HFF-Myc (cell line): ENCODE results near the gene SEMA3G.

ENCODE experiments used
- DNase-seq: peaks from one replicate; pipeline ENCODE4 v3.0.0-alpha.2; 2011; ENCODE audit warnings: low read depth; ENCODE audit errors: extremely low read depth
- H3K4me3 ChIP-seq: replicated peaks from 2 replicates; pipeline ENCODE4 v1.5.1; 2011; ENCODE audit warnings: low read depth, mild to moderate bottlenecking, control low read depth, low read length
- TF ChIP-seq, protein P1 (sequence below): IDR thresholded peaks from 2 replicates; pipeline ENCODE4 v1.5.1; 2012; ENCODE audit warnings: mild to moderate bottlenecking, low read depth, low read length, control low read depth; ENCODE audit errors: missing control alignments

SEMA3G gene

DNA sequence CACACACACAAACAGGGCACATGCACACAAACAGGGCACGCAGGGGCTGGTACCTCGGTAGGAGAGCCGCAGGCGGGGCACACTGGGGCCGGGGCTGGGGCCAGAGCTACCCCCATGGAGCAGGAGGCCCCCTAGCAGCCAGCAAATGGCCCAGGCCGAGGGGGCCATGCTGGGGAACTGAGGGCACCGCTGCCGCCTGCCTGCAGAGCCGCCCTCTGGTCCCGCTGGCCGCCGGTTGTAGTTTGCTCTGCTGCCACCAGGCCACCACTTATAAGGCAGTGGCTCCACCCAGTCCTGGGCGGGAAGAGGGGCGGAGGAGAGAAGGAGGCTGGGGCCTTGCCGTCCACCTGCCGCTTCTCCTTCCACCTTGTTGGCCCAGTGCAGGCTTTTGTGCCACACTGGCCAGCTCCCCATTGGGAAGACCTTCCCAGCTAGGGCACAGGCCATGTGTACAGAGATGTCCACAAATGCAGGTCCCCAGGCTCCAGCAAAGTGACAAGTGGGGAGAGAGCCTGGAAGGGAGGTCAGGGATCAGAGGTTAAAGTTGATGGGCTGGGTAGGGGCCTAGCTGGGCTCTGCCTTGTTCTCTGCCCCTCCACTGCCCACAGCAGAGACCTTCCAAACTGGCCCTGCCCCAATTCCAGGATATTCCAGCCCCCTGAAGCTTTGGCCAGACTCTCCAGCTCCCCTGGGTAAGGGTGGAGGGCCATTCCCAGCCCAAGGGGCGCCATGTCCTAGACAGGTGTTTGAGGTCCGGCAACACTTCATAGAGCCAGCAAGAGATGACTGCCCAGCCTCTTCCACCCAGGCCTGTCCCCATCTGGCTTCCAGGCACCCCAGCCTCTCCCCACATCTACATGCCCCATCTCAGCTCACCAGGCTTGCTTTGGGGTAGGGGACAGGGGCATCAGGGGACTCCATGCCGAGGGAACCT lies at the start of gene SEMA3G:
Gene SEMA3G, minus strand, starts transcription at position 244 of the 934 bp plus-strand sequence. Its CDS starts 76 bp downstream, at position 168.
- TF ChIP-seq, protein P1, sequence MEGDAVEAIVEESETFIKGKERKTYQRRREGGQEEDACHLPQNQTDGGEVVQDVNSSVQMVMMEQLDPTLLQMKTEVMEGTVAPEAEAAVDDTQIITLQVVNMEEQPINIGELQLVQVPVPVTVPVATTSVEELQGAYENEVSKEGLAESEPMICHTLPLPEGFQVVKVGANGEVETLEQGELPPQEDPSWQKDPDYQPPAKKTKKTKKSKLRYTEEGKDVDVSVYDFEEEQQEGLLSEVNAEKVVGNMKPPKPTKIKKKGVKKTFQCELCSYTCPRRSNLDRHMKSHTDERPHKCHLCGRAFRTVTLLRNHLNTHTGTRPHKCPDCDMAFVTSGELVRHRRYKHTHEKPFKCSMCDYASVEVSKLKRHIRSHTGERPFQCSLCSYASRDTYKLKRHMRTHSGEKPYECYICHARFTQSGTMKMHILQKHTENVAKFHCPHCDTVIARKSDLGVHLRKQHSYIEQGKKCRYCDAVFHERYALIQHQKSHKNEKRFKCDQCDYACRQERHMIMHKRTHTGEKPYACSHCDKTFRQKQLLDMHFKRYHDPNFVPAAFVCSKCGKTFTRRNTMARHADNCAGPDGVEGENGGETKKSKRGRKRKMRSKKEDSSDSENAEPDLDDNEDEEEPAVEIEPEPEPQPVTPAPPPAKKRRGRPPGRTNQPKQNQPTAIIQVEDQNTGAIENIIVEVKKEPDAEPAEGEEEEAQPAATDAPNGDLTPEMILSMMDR = no peak
- DNase-seq = no peak
- H3K4me3 ChIP-seq = no peak within 1 kb of the TSS

DNA sequence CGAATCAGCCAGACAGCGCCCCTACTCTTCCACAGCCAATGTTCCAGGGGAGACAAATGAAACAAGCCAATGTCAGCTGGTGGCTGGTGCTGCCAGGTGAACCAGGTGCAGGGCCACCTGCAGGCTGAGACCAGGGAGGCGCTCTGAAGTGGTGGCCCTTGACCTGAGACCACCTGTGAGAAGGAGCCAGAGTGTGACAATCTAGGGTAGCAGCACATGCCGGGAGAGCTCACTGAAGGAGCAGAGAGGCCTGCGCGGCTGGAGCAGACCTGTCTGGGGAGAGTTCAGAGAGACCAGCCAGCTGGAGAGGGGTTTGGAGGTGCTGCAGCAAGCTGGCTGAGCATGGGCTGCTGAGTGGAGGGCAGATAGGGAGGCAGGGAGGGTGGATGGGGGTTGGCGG lies 49.5 kb upstream of the SEMA3G start:
- TF ChIP-seq, protein P1 = no peak

DNA sequence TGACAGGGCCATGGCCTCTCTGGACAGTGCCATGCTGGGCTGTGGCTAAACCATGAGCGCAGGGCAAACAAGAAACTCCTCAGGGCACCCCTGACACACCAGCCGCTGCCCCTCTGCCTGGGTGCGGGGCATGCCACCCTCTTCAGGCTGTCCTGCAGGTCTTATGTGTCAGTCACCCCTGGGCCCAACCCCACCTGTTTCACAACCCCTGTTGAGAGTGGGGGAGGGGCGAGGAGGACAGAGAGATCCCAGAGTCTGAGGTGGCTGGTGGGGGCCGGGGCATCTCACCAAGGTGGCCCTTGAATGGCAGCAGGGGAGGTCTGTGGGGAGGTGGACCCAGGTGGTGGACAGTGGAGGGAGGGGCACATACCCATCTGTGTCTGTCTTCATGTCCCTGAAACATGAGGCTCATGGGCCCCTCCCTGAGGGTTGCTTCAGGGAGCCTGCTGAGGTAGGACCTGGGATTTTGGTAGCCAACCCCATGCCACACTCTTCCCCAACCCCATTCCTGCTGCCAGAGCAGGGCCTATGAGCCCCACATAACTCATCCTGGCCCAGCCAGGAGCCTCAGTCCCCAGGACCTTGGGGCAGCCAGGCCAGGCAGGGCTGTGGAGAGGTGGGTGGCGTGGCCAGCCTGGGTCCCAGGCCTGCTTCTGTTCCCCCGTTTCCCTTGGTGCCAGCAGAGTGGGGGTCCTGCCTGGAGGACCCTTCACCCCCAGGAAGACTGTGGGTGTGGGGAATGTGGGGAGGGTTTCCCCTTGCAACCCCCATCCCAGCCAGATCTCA lies 48.5 kb upstream of the SEMA3G start:
- H3K4me3 ChIP-seq = no peak overlapping the region
- TF ChIP-seq, protein P1 = no peak
- no peak for DNase-seq

More for the DNA sequence above, 49.5 kb upstream of the SEMA3G start:
- H3K4me3 ChIP-seq = no peak overlapping the region
- no peak for DNase-seq

DNA sequence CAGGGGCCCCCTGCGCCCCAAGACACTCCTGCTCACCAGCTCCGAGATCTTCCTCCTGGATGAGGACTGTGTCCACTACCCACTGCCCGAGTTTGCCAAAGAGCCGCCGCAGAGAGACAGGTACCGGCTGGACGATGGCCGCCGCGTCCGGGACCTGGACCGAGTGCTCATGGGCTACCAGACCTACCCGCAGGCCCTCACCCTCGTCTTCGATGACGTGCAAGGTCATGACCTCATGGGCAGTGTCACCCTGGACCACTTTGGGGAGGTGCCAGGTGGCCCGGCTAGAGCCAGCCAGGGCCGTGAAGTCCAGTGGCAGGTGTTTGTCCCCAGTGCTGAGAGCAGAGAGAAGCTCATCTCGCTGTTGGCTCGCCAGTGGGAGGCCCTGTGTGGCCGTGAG lies 47.2 kb upstream of the SEMA3G start:
- DNase-seq = no peak
- H3K4me3 ChIP-seq = no peak overlapping the region
- TF ChIP-seq, protein P1 = no peak

DNA sequence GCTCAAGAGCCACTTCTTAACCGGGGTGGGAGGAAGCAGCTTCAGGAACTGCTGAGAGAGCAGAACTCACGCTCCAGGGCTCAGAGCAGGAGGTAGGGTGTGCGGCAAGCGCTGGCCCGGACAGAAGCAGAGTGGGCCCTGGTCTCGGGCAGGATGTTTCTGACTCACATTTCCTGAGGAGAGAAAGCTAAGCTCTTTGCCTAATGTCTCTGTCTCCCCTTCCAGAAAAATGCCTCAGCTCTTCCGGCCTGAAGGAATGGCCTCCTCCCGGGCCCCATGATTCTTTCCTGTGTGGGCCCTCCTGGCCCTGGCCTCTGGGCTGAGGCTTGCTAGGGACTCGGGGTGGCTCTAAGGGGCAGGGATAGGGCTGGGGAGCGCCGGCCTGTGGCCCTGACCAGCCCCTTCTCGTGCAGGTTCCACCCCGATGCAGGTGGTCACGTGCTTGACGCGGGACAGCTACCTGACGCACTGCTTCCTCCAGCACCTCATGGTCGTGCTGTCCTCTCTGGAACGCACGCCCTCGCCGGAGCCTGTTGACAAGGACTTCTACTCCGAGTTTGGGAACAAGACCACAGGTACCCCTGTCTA lies 46.1 kb upstream of the SEMA3G start:
- H3K4me3 ChIP-seq = no peak overlapping the region
- no peak for DNase-seq
- TF ChIP-seq, protein P1 = no peak

DNA sequence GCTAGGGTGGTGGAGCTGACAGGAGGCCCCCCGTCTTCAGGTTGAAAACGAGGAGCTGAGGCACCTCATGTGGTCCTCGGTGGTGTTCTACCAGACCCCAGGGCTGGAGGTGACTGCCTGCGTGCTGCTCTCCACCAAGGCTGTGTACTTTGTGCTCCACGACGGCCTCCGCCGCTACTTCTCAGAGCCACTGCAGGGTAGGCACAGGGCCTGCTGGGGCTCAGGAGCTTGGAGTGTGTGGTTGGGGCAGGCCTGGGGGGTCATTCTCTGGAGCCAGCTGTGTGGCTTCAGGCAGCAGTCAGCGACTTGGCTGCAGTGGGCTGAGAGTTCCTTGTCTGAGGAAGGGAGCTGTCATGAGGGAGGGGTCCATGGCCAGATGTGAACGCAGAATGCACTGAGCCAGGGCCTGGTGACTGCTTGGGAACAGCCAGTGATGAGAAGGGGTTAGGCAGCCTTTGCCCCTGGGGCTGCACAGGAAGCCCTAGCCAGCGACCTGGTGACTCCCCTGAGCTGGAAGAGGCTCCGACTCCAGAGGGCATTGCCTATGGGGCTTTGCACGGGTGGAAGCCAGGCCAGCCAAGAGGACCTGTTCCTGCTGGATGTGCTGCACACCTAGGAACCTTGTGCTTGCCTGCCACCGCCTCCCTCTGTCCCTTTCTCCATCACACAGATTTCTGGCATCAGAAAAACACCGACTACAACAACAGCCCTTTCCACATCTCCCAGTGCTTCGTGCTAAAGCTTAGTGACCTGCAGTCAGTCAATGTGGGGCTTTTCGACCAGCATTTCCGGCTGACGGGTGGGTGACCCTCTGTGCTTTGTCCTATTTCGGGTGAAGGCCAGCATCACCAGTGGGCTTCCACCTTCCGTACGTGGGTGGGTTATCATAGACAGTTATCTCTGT lies 45.4 kb upstream of the SEMA3G start:
- no peak overlapping the region for H3K4me3 ChIP-seq
- TF ChIP-seq, protein P1 = no peak
- no peak for DNase-seq
